DMS53 treated with DMSO at 0.1 percent for 48 hours (cell line): ENCODE results near the gene EME2.
"Not testable (repeated sequence)": the region's sequence is repeated elsewhere in the genome, so short reads cannot be mapped to it uniquely, and the experiment has no call there.

Experiments
- DNase-seq: peaks from one replicate; lab custom pipeline; 2025; ENCODE audit not compliant: unreplicated experiment; lab: John Stamatoyannopoulos, UW

Gene EME2

GRCh38 chr16:1790611-1791255 is 18.1 kb downstream of the EME2 start:
- no peak for DNase-seq

- DNase-seq: no peak
Measured at GRCh38 chr16:1791256-1791942, 18.8 kb downstream of the EME2 start.

GRCh38 chr16:1791943-1792812 is 19.6 kb downstream of the EME2 start:
- no peak for DNase-seq

- no peak for DNase-seq
Measured at GRCh38 chr16:1792836-1793577, 20.4 kb downstream of the EME2 start.

DNA sequence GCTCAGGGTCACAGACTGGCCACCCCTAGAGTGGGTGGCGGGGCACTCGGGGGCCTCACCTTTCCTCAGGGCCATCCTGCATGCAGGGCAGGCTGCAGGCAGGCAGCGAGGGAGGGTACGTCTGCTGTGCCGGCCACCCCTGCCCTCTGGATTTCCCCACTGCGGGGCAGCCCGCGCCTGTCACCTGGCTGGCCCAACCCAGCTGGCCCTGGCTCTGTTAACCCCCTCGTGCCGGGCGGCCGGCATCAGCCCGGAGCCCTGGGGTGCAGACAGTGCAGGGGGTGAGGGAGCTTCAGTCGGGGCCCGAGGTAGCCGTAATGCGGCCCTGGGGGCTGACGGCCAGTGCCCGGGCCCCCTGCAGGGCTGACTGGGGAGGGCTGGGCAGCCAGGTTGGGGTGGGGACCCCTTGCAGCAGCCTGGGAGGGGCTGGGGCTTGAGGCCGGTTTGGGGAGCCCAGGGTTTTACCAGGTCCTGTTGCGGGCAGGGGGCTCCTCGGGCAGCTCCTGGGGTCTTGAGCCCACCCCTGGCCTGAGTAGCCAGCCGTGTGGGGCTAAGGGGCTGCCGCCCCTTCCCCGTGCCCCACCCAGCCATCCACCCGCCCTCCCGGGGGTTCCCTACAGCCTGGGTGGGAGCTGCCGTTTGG is 21.1 kb downstream of the EME2 start, which contains the start of gene IGFALS:
Gene IGFALS (minus strand): TSS at position 128 of the 643 bp plus-strand sequence. CDS start 53 bp downstream, at position 75.
- DNase-seq: no peak

DNA sequence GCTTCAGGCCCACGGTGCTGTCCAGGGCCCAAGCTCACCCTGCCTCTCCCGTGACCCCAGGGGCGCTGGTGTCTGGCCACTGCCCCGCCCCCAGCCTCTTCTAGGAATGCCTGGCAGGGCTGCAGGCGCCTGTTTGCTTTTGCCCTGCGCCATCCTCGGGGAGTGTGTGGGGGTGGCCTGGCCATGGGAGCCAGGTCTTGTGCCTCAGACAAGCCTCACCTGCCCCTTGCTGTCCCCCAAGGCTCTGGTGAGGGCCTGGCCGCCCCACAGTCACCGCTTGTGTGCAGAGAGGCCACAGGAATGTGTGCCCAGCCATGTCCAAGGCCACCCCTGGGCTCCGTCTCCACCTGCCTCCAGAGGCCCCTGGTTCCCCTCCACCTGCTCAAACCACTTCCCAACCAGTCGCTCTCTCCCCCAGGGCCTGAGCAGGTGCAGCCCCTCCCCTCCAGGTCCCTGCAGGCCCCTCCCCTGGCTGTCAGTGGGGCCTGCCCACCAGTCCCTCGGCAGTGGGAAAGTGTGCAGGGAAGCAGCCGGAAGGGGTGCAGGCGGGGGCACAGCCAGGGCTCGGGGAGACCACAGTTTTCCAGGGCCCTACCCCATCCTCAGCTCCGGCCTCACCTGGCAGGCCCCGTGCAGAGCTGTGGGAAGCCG is 21.7 kb downstream of the EME2 start:
- DNase-seq: no peak

DNA sequence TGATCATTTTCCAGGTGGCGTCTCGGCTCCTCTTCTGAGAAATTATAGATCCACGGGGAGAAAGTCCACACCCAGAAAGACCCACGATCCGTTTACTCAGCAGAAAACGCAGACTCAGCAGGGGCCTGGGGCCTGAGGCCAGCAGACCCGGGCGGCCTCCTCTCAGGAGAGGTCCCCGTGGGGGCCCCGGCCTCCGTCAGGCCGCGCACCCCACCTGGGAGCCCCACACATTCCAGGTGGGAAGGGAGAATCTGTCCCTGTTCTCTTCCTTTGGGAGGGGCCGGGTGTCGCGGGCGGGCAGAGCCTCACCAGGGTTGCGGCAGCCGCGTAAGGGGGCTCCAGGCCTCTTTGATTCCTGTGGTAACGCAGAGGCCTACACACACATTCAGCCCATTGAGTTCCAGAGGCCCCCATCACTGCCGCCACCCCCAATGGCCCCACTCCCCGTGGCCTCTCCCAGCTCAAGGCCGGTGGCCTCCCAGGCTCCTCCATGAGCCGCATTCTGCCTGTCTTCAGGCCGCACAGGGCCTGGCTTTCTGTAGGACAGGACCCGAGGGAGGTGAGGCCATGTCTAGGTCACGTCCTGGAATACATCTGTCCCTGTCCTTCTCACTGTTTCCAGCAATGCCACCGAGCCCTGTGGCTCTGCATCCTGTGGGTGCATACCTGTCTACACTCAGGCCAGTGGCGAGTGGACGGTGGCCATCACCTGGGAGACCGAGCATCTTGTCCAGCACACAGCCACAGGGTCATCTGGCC is 22.5 kb downstream of the EME2 start:
- no peak for DNase-seq

- DNase-seq: not testable (repeated sequence)
Measured at GRCh38 chr16:1799263-1799662, 26.7 kb downstream of the EME2 start.

DNA sequence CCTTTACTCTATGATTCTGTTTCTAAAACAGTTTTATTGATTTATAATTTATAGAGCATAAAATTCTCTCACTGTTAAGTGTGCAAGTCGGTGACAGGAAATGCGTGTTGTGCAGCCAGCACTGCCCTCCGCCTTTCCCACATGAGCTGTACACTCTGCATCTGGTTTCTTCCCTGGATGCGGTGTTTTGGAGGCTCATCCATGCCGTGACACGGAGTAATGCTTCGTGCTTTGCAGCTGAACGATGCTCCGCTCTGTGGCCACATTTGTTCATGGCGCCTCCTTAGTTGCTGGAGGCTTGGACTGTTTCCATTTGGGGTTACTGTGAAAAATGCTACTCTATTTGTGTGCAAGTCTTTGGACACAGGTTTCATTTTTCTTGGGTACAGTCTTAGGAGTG is 28.1 kb downstream of the EME2 start:
- no peak for DNase-seq

- no peak for DNase-seq
Measured at GRCh38 chr16:1807626-1808025, 35.0 kb downstream of the EME2 start.

DNA sequence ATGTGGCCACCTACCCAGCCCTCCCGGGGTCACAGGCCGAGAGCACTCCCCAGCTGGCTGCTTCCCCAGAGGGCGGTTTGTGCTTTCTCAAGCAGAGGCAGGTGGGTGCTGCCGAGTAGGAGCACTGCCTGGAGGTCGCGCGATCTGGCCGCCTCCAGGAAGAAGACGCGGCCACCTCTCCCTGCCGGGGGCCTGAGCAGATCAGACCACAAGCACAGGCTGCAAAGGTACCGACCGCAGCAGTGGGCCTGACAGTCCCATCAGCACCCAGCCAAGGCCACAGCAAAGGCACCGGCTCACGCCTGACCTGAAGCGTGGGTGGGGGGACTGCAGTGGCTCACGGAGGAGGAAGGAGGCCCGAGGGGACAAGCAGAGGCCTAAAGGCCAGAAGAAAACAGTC is 36.1 kb downstream of the EME2 start:
- no peak for DNase-seq

- DNase-seq: no peak
Measured at GRCh38 chr16:1809281-1809801, 36.7 kb downstream of the EME2 start.

DNA sequence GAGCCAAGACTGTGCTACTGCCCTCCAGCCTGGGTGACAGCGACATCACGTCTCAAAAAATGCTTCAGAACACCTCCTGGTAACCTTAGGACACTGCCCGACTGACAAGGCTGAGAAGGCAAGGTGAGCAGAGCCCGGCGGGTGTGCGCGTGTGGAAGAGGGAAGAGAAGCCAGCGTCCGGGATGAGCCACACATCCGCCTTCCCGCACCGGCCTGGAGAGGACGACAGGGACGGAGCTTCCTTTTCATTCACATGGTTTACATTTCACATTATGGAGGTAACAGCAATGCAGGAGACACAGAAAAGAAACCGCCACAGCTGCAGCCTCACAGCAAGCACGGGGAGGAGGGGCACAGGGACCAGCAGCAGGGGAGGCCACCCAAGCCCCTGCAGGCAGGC is 37.5 kb downstream of the EME2 start:
- DNase-seq: no peak

- no peak for DNase-seq
Measured at GRCh38 chr16:1810536-1810935, 37.9 kb downstream of the EME2 start.

DNA sequence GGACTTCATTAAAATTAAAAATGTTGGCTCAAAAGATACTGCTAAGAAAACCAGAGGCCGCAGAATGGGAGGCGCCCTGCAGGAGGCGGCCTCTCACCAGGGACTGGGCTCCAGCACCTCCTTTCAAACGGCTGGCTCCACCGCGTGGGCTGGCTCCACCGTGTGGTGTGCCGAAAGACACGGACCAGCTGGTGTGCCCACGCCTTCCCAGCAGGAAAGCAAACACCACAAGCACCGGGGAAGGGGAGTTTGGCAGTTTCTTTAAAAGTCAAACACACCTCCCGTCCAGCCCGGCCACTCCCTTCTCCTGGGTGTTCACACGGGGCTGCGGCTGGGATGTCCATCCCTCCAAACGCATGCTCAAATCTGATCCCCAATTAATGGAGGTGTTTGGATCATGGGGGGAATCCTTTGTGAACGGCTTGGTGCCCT is 40.1 kb downstream of the EME2 start:
- DNase-seq: peak; percentile 19

GRCh38 chr16:1815461-1815860 is 42.9 kb downstream of the EME2 start:
- DNase-seq: no peak

DNA sequence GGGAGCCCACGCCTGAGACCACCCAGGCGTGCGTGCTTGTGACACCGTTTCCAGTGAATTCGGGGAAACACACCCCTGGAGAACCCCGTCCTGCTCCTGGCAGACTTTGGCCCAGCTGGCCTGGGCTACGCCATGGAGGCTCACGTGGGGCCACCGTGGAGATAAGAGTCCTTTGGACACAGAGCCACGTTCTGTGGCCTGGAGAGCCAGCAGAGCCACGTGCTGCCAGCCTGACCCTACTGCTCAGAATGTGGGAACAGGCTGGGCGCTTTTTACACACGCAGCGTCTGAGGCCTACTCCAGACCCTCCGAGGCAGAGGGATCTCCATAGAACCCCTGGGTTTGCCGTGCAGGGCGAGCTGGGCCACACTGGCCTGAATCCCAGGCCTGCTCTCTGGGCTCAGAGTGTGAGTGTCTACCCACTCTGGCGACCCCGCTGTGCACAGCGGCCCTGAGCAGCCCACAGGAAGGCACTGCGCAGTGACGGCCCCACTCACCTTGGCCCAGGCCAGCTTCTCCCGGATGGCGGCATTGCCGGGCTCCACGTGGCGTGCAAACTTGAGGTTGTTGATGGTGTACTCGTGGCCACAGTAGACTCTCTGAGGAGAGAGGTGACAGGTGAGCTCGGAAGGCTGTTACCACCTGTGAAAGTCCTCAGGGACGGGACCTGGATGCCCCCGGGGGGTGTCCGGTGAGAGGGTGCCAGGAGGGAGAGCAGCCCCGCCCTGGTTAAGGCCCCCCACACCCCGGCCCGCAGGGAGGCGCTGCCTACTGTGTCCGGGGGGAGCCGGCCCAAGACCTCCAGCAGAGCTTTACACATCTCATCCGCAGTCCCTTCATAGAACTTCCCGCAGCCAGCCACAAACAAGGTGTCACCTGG is 44.0 kb downstream of the EME2 start:
- no peak for DNase-seq

- no peak for DNase-seq
Measured at GRCh38 chr16:1817276-1817589, 44.6 kb downstream of the EME2 start.
